GM18858 (cell line): Measurements from ENCODE around the gene RPLP1.

Experiments used
- ATAC-seq: cut with Tn5 transposase; IDR thresholded peaks from one replicate; pipeline ENCODE4 v1.9.1; 2021; ENCODE audit not compliant: unreplicated experiment

The RPLP1 gene

GRCh38 chr15:69496001-69496400, 43.4 kb downstream of the RPLP1 start:
- ATAC-seq = no peak

DNA sequence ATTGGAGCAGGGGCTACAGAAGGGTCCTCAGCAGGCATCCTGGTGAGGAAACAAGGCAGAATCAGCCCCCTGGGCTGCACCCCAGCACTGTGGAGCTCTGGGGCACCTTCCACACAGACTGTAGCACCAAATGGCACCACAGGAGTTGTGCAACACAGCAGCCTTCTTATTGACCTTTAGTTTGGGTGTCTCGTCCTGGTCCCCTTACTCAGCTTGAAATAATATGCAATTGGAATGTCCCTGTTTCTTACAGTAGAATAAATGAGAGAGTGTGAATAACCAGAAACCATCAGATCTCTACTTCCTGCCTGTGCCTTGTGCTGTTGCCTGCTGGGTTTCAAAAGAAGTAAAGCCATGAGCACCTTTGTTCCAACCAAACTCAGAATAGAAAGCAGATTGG, 44.5 kb downstream of the RPLP1 start:
- ATAC-seq = no peak

GRCh38 chr15:69497667-69498066, 45.0 kb downstream of the RPLP1 start:
- ATAC-seq = no peak

DNA sequence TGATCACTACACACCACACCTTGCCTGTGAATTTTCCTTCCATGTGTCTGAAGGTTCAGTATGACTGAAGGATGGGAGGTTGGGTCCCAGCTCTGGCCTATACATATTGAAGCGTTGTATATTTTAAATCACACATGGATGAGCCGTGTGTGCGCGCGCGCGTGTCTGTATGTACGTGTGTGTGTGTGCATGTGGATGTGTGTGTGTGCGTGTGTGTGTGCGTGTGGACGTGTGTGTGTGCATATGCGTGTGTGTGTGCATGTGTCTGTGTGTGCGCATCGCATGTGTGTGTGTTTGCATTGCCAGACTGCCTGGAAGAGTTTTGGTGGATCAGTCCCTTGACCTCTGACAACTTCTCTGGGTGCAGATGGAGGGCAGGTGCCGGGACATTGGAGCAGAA, 45.7 kb downstream of the RPLP1 start:
- no peak for ATAC-seq

GRCh38 chr15:69498987-69499386, 46.4 kb downstream of the RPLP1 start:
- ATAC-seq = no peak

GRCh38 chr15:69499521-69500211, 47.0 kb downstream of the RPLP1 start:
- ATAC-seq = no peak

- no peak for ATAC-seq
Observed at GRCh38 chr15:69500339-69500738, 47.7 kb downstream of the RPLP1 start.

DNA sequence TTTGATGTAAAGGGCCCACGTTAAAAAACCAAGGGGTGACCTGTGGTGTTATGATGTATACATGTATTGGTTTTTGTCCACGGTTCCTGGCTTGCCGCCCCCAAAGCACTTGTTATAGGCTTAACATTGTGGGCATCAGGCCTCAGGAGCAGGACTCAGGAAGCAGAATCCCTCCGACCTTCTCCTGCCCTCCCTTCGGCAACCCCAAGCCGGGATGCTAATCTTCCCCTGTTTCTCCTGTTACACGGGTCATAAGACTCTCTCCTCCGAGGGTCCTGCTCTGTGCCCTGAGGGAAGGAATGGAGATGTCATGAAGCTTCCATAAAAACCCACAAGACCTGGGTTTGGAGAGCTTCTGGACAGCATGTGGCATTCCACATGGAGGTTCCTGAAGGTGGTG, 48.8 kb downstream of the RPLP1 start:
- no peak for ATAC-seq

GRCh38 chr15:69502470-69503045, 49.9 kb downstream of the RPLP1 start:
- no peak for ATAC-seq

- ATAC-seq = no peak
Observed at GRCh38 chr15:69504352-69505040, 51.9 kb downstream of the RPLP1 start.
